ENCODE results near the gene USP7. TPM values are rescaled to one million over a fixed set of nuclear protein-coding genes. Genes with fewer than 3 reads are reported as not detected.

Gene USP7
- polyA plus RNA-seq, 3 donors, result 2.4 to 31.7 (median 4.1) TPM

DNA sequence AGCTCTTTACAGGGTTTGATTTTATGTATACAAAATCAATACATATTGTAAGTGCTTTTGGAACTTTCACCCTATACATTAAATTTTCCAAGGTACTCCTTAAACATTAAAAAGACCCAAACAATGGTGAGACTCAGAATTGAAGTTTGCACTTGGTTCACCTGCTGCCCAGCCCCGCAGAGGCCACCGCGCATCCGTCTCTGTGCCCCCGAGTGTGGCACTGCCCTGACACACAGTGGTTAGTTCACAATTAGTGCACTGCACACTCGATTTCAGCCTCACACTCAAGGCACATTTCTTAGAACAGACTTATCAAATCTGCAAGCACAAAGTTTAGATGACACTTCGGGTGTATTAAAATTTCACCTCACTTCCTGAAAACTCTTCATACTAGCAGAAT, 38.3 kb downstream of the USP7 start:
- Histone ChIP-seq H3K9me3 (replicated peaks in 1 of 2; ENCODE audit: control insufficient read depth in 1 of 2, insufficient read depth in 1 of 2, low read length in 2 of 2) (no peaks in the 10 kb centered on the region), H3K4me3 (replicated peaks in 1 of 3; ENCODE audit: low read depth in 2 of 3, low read length in 3 of 3) (no peak overlapping the region), H2AFZ (ENCODE audit: insufficient read depth, low read depth, low read length, poor library complexity, severe bottlenecking) (no peak overlapping the region), H4K20me1 (ENCODE audit: insufficient read depth, low read length) (peaks cover 100% of the 10 kb centered on the region), H3K36me3 (replicated peaks in 1 of 2; ENCODE audit: control insufficient read depth in 1 of 2, insufficient read depth in 2 of 2, low read length in 2 of 2) (peaks cover 60 to 96% of the 10 kb centered on the region in 2 donors), H3K4me2 (replicated peaks; ENCODE audit: extremely low read depth, low read length, poor library complexity, severe bottlenecking) (no peak overlapping the region), H3K9ac (ENCODE audit: insufficient read depth, low read length, poor library complexity, severe bottlenecking) (no peak overlapping the region), H3K27me3 (ENCODE audit: control insufficient read depth in 2 of 2, insufficient read depth in 2 of 2, low read length in 2 of 2) (no peaks in the 10 kb centered on the region), H3K27ac (ENCODE audit: low read depth in 1 of 2, low read length in 2 of 2) (no peak overlapping the region), H3K4me1 (ENCODE audit: control insufficient read depth in 1 of 2, insufficient read depth in 2 of 2, low read length in 2 of 2) (no peaks in the 10 kb centered on the region), H3K79me2 (ENCODE audit: insufficient read depth, low read length) (peaks cover 89% of the 10 kb centered on the region)
- Mint-ChIP-seq H3K4me1 (peaks cover 2% of the 10 kb centered on the region), H3K36me3 (peaks cover 70 to 88% of the 10 kb centered on the region in 2 donors), H3K27ac (peak overlapping the region in 1 of 7 donors; percentile 6), H3K4me3 (no peak overlapping the region), H3K27me3 (ENCODE audit: low read depth in 3 of 3) (peaks cover 0 to 3% (median 0%) of the 10 kb centered on the region in 3 donors), H3K9me3 (no peaks in the 10 kb centered on the region)
- TF ChIP-seq, protein P1, sequence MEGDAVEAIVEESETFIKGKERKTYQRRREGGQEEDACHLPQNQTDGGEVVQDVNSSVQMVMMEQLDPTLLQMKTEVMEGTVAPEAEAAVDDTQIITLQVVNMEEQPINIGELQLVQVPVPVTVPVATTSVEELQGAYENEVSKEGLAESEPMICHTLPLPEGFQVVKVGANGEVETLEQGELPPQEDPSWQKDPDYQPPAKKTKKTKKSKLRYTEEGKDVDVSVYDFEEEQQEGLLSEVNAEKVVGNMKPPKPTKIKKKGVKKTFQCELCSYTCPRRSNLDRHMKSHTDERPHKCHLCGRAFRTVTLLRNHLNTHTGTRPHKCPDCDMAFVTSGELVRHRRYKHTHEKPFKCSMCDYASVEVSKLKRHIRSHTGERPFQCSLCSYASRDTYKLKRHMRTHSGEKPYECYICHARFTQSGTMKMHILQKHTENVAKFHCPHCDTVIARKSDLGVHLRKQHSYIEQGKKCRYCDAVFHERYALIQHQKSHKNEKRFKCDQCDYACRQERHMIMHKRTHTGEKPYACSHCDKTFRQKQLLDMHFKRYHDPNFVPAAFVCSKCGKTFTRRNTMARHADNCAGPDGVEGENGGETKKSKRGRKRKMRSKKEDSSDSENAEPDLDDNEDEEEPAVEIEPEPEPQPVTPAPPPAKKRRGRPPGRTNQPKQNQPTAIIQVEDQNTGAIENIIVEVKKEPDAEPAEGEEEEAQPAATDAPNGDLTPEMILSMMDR (IDR thresholded peaks at IDR 0.05), result no peak
- WGBS (ENCODE audit: insufficient coverage), result 96% methylated on average over 7 of the region's 7 CpGs
- DNase-seq, result no peak
- intact Hi-C loops (cut with micrococcal nuclease), result no loop called here

DNA sequence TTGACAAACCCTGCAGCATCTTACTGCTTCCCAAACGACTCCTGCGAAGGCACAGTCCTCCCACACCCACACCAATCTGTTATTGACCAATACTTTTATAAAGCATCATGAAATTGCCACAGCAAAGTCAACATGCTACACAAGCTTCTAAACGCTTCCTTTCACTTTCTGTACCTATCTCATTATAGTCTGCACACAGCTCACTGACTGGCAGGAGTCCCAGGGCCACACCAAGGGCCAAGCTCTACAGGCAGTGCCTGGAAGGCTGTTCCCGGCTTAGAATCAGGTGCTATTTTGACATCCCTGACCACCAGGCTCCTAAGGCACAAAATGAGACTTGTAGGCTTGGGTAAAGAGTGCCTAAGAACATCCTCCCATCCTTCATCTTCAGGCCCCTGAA, 39.5 kb downstream of the USP7 start:
- peaks cover 0 to 3% (median 0%) of the 10 kb centered on the region in 3 donors for H3K27me3 Mint-ChIP-seq (ENCODE audit: low read depth in 3 of 3)
- peaks cover 2% of the 10 kb centered on the region for H3K4me1 Mint-ChIP-seq
- Histone ChIP-seq H3K4me3 (replicated peaks in 1 of 3; ENCODE audit: low read depth in 2 of 3, low read length in 3 of 3) (no peak overlapping the region), H3K4me1 (ENCODE audit: control insufficient read depth in 1 of 2, insufficient read depth in 2 of 2, low read length in 2 of 2) (no peaks in the 10 kb centered on the region), H3K9me3 (replicated peaks in 1 of 2; ENCODE audit: control insufficient read depth in 1 of 2, insufficient read depth in 1 of 2, low read length in 2 of 2) (no peaks in the 10 kb centered on the region), H2AFZ (ENCODE audit: insufficient read depth, low read depth, low read length, poor library complexity, severe bottlenecking) (no peak overlapping the region), H3K9ac (ENCODE audit: insufficient read depth, low read length, poor library complexity, severe bottlenecking) (no peak overlapping the region), H3K36me3 (replicated peaks in 1 of 2; ENCODE audit: control insufficient read depth in 1 of 2, insufficient read depth in 2 of 2, low read length in 2 of 2) (peaks cover 68 to 96% of the 10 kb centered on the region in 2 donors), H4K20me1 (ENCODE audit: insufficient read depth, low read length) (peaks cover 100% of the 10 kb centered on the region), H3K27me3 (ENCODE audit: control insufficient read depth in 2 of 2, insufficient read depth in 2 of 2, low read length in 2 of 2) (no peaks in the 10 kb centered on the region), H3K79me2 (ENCODE audit: insufficient read depth, low read length) (peaks cover 82% of the 10 kb centered on the region), H3K27ac (ENCODE audit: low read depth in 1 of 2, low read length in 2 of 2) (peak overlapping the region in 1 of 2 donors; percentile 30), H3K4me2 (replicated peaks; ENCODE audit: extremely low read depth, low read length, poor library complexity, severe bottlenecking) (no peak overlapping the region)
- no peaks in the 10 kb centered on the region for H3K9me3 Mint-ChIP-seq
- intact Hi-C loops (cut with micrococcal nuclease), result no loop called here
- 79% methylated on average over 3 of the region's 4 CpGs for WGBS (ENCODE audit: insufficient coverage)
- peaks cover 71 to 89% of the 10 kb centered on the region in 2 donors for H3K36me3 Mint-ChIP-seq
- H3K27ac Mint-ChIP-seq, result peak overlapping the region in 4 of 7 donors; percentile 41 to 73 (median 57)
- TF ChIP-seq, protein P1 (IDR thresholded peaks at IDR 0.05), result no peak
- no peak for DNase-seq
- no peak overlapping the region for H3K4me3 Mint-ChIP-seq
